Vagina (tissue), 2 donors: ENCODE data around the gene HS3ST3B1.

Source experiments
- POLR2AphosphoS5 ChIP-seq, 2 donors: sonication (generic); formaldehyde crosslinking; IDR thresholded peaks; one replicate each; pipeline ENCODE4 v1.9.0; 2017; ENCODE audit warnings: antibody characterized with exemption in 2 of 2, mild to moderate bottlenecking in 2 of 2, low read depth in 1 of 2; ENCODE audit not compliant: insufficient read depth in 1 of 2
- TF ChIP-seq, protein P1 (sequence below), 3 experiments: fragments of 450-650 bp in 2 of 3; fragments of 200-600 bp in 1 of 3; sonication (generic) in 1 of 3; IDR thresholded peaks; one replicate each; pipeline ENCODE4 v1.5.1; 2017 to 2019; ENCODE audit warnings: antibody characterized with exemption in 3 of 3, mild to moderate bottlenecking in 2 of 3, moderate library complexity in 2 of 3

GRCh38 chr17:14323522-14323981 lies 22.7 kb downstream of the HS3ST3B1 start:
- TF ChIP-seq POLR2AphosphoS5 (IDR thresholded peaks at IDR 0.05; ENCODE audit: insufficient read depth in 1 of 2, low read depth in 1 of 2), result no peak
- TF ChIP-seq, protein P1, sequence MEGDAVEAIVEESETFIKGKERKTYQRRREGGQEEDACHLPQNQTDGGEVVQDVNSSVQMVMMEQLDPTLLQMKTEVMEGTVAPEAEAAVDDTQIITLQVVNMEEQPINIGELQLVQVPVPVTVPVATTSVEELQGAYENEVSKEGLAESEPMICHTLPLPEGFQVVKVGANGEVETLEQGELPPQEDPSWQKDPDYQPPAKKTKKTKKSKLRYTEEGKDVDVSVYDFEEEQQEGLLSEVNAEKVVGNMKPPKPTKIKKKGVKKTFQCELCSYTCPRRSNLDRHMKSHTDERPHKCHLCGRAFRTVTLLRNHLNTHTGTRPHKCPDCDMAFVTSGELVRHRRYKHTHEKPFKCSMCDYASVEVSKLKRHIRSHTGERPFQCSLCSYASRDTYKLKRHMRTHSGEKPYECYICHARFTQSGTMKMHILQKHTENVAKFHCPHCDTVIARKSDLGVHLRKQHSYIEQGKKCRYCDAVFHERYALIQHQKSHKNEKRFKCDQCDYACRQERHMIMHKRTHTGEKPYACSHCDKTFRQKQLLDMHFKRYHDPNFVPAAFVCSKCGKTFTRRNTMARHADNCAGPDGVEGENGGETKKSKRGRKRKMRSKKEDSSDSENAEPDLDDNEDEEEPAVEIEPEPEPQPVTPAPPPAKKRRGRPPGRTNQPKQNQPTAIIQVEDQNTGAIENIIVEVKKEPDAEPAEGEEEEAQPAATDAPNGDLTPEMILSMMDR (IDR thresholded peaks at IDR 0.05), result no peak
